8988T (cell line): ENCODE results near the gene C5AR1.
A peak's percentile ranks its signal among the peaks of the same experiment; 100 is the strongest.
"Not testable (repeated sequence)": the region's sequence is repeated elsewhere in the genome, so short reads cannot be mapped to it uniquely, and the experiment has no call there.

Source experiments
- DNase-seq: peaks from one replicate; pipeline ENCODE4 v3.0.0; 2011

The C5AR1 gene

GRCh38 chr19:47296036-47296435 is 13.6 kb upstream of the C5AR1 start:
- no peak for DNase-seq

- DNase-seq = not testable (repeated sequence)
These were observed 8.8 kb upstream of the C5AR1 start for GRCh38 chr19:47300867-47301266.

- no peak for DNase-seq
These were observed 7.4 kb upstream of the C5AR1 start for GRCh38 chr19:47302249-47302648.

- DNase-seq = no peak
These were observed 5.7 kb upstream of the C5AR1 start for GRCh38 chr19:47303966-47304365.

GRCh38 chr19:47305309-47305751 is 4.3 kb upstream of the C5AR1 start:
- DNase-seq = no peak

- DNase-seq = no peak
These were observed 3.4 kb upstream of the C5AR1 start for GRCh38 chr19:47306303-47306702.

- no peak for DNase-seq
These were observed 623 bp upstream of the C5AR1 start for GRCh38 chr19:47309038-47309437.

- no peak for DNase-seq
These were observed 662 bp downstream of the C5AR1 start for GRCh38 chr19:47310323-47310722.

- DNase-seq = no peak
These were observed 1.2 kb downstream of the C5AR1 start for GRCh38 chr19:47310819-47311218.

GRCh38 chr19:47312366-47313006 is 2.8 kb downstream of the C5AR1 start:
- DNase-seq = no peak

- DNase-seq = no peak
These were observed 4.2 kb downstream of the C5AR1 start for GRCh38 chr19:47313754-47314295.

GRCh38 chr19:47315125-47315821 is 5.6 kb downstream of the C5AR1 start:
- DNase-seq = peak; percentile 44

GRCh38 chr19:47316513-47316912 is 6.9 kb downstream of the C5AR1 start:
- no peak for DNase-seq

GRCh38 chr19:47319923-47320871 is 10.5 kb downstream of the C5AR1 start:
- DNase-seq = no peak

GRCh38 chr19:47321630-47322029 is 12.0 kb downstream of the C5AR1 start:
- DNase-seq = no peak

GRCh38 chr19:47322058-47322457 is 12.4 kb downstream of the C5AR1 start:
- DNase-seq = no peak

- no peak for DNase-seq
These were observed 13.7 kb downstream of the C5AR1 start for GRCh38 chr19:47323409-47323808.

GRCh38 chr19:47323872-47324271 is 14.2 kb downstream of the C5AR1 start:
- no peak for DNase-seq

GRCh38 chr19:47324502-47324901 is 14.8 kb downstream of the C5AR1 start:
- no peak for DNase-seq

- DNase-seq = no peak
These were observed 20.8 kb downstream of the C5AR1 start for GRCh38 chr19:47330466-47330869.

GRCh38 chr19:47331490-47331889 is 21.8 kb downstream of the C5AR1 start:
- DNase-seq = no peak

GRCh38 chr19:47331931-47332547 is 22.4 kb downstream of the C5AR1 start, which contains the start of gene C5AR2:
Gene C5AR2 (plus strand): TSS chr19:47332175. CDS start chr19:47340800, 8,625 bp downstream.
- DNase-seq = no peak
